GM18870 (cell line): ENCODE results near the gene POLE2.
"Not testable (repeated sequence)": the region's sequence is repeated elsewhere in the genome, so short reads cannot be mapped to it uniquely, and the experiment has no call there.

Experiments used
- ATAC-seq: cut with Tn5 transposase; IDR thresholded peaks from one replicate; pipeline ENCODE4 v1.9.1; 2021; ENCODE audit warnings: moderate library complexity; ENCODE audit not compliant: unreplicated experiment

The POLE2 gene

GRCh38 chr14:49619730-49620129 lies 68.3 kb downstream of the POLE2 start:
- ATAC-seq, result no peak

- not testable (repeated sequence) for ATAC-seq
Observed at GRCh38 chr14:49619273-49619672, 68.7 kb downstream of the POLE2 start.

GRCh38 chr14:49617852-49618519 lies 70.0 kb downstream of the POLE2 start:
- no peak for ATAC-seq

GRCh38 chr14:49615776-49616175 lies 72.2 kb downstream of the POLE2 start:
- ATAC-seq, result no peak

GRCh38 chr14:49614196-49614595 lies 73.8 kb downstream of the POLE2 start:
- no peak for ATAC-seq

GRCh38 chr14:49612671-49613070 lies 75.3 kb downstream of the POLE2 start:
- no peak for ATAC-seq

- ATAC-seq, result no peak
Observed at GRCh38 chr14:49612251-49612650, 75.8 kb downstream of the POLE2 start.

- ATAC-seq, result no peak
Observed at GRCh38 chr14:49607583-49607982, 80.4 kb downstream of the POLE2 start.

- ATAC-seq, result peak; percentile 41
Observed at GRCh38 chr14:49598485-49599300, 89.3 kb downstream of the POLE2 start, which contains the start of gene LRR1. Gene LRR1 (plus strand): TSS chr14:49598940. CDS start chr14:49599021, 81 bp downstream.

GRCh38 chr14:49598189-49598484 lies 89.9 kb downstream of the POLE2 start:
- ATAC-seq, result no peak

GRCh38 chr14:49594347-49595091 lies 93.5 kb downstream of the POLE2 start:
- peak; percentile 26 for ATAC-seq
